ENCODE measurements around the gene ADARB1. TPM values are rescaled to one million over a fixed set of nuclear protein-coding genes. Genes with fewer than 3 reads are reported as not detected.

ADARB1 gene
- total RNA-seq, 1 donor from 2014 or later = 19.2 TPM

DNA sequence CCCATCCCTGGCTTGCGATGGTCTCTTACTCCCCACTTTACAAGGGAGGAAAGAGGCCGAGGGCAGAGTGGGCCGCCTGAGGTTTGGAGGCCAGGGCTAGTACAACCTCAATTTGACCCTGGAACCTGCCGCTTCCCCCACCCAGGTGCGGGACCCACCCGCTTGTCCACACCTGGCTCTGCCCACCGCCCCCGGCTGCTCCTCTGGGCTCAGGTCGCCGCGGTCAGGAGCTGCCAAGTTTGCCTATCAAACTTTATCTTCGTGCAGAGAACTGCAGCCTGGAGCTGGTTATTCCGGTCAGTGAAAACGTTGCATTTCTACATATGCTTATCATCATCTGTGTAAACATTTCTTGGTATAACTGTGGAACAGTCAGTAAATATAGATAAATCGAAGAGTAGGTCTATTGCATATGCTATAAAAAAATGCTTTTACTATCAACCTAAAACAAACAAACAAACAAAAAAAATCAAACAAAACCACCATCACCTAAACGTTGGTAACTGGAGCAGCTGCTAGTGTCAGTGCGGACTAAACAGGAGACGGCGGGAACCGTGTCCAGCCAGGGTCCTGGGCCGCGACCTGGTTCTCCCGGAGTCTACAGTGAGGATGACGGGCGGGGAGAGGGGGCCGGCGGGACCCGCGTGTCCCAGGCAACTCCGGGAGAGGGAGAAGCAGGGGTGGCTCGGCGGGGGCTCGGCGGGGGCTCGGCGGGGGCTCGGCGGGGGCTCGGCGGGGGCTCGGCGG, 906 bp upstream of the ADARB1 start:
- DNase-seq (ENCODE audit: low spot score in 2 of 2) (peak; percentile 34 to 49), FAIRE-seq (no peak)

DNA sequence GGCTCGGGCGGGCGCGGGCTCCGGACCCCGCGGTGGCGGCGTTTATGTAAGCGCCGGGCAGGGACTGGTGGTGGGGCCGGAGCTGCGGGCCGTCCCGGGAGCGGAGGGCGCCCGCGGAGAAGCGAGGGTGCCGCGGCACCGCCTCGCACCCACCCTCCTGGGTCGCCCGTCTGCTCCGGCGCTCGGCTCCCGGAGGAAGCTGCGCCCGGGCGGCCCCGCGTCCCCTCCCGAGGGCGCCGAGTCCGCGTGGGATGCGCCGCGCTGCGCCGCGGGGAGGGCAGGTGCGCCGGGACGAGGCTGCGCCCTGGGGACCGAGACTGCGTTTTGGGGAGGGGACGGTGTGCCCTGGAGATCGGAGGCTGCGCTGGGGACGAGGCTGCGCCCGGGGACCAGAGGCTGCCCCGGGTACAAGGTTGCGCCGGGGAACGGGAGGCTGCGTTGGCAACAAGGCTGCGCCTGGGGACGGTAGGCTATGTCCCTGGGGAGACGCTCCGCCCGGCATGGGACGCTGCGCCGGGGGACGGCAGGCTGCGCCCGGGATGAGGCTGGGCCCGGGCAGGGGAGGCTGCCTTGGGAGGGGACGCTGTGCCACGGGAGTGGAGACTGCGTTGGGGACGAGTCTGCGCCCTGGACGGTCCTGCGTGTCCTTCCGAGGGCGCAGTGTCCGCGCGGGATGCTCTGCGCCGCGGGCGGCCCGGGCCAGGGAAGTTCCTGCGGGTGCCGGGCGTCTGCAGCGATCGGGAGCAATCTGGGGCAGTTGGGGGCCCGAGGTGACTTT, 627 bp downstream of the ADARB1 start:
- DNase-seq (ENCODE audit: low spot score in 2 of 2) (peak in 1 of 2 donors; percentile 42), FAIRE-seq (no peak)

DNA sequence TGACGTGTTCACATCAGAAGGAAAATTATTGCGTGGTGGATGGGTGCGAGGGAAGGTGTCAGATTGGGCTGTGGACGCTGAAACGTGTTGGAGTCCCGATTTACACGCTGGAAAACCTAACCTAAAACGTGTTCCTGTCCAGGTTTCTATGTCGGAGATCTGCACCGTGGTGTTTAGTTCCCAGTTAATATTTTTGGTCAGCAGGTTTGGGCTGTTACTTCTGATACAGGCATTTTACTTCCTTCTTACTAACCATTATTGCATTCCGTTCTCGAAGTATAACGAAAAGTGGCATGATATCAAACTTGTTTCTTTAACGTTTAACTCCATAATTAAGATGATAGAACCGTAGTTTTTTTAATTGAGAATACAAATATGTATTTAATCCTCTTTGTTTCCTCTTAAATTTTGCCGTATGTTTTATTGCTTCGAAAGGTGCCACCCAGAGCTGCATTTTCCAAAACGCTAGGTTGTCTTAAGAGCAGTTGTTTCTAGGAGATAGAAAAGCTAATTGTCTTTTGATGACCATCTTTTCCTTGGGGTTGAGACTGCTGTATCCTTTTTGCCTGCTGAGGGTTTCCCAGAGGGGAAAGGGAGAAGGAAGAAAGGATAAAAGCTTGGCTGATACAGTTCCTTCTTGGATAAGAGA, 1.3 kb downstream of the ADARB1 start:
- DNase-seq (ENCODE audit: low spot score in 2 of 2) = no peak
- FAIRE-seq = no peak

DNA sequence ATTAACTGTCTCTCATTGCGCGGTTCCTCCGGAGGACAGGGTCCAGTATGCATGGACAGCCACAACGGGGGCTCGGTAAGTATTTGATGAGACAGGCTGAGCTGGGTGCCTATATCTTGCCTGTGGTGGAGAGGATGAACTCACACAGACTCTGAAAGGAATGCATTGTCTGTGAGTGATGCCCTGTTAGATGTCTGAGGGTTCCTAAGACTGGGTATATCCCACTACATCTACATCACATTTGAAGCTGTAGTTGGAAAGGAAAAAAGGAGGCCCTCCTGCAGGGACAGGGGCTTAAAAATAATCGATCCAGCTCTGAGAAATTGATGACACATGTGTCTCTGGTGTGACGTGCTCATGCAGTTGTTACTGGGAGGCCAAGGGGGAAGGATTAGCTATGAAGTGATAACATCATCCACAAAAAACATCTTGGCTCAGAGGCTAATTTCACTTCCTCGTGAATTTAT, 1.9 kb downstream of the ADARB1 start:
- FAIRE-seq = no peak

DNA sequence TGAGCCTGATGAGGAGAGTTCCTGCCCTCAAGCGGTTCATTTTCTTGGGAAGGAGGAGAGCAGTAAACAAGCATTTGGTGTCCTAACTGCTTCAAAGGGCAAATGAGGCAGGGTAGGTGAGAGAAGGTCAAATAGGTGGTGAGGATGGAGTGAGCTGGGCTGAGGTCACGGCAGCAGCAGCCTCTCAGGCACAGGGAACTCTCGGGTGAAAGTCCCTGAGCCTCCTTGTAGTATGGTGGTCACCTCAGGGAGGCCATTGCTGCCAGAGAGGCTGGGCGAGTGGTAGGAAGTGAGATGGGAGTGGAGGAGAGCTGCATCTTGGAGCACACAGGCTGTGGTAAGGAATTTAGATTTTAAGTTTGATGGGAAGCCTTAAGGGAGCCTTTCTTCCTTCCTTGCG, 4.0 kb downstream of the ADARB1 start:
- no peak for DNase-seq (ENCODE audit: low spot score in 2 of 2)

More for the DNA sequence above, 1.9 kb downstream of the ADARB1 start:
- DNase-seq (ENCODE audit: low spot score in 2 of 2) = peak in 1 of 2 donors; percentile 43

DNA sequence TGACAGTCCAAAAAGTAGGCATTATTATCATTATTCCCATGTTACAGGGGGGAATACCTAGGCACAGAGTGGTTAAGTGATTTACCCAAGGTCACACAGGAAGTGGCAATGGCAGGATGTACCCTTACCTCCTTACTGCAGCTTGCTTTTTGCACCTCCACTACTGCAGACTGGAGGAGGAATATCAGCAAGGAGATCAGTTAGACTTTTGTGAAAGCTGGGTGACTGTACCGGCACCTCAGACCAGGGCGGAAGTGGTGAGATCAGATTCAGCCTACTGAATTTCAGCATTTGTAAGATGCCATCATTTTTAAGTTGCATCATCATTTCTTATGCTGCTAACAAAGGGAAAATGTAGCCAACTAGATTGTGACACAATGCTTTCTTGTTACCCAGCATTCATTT, 4.5 kb downstream of the ADARB1 start:
- FAIRE-seq (no peak), DNase-seq (ENCODE audit: low spot score in 2 of 2) (no peak)

More for the DNA sequence above, 4.0 kb downstream of the ADARB1 start:
- no peak for FAIRE-seq

DNA sequence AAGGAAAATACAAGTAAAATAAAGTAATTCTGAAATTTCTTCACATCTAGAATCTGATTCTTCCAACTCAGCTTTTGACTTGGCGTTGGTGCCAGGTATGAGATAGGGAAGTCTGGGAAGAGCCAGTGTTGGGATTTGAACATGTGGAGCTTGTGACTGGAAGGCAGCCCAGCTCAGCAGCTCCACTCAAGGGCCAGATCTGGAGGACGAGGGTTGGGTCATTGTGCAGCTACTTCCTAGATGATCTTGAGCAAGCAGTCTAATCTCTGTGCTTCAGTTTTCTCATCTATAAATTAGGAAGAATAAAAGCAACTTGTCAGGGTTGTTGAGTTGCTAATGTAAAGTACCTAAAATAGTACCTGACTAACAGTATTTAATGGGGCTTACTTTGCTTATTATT, 5.0 kb downstream of the ADARB1 start:
- FAIRE-seq (no peak), DNase-seq (ENCODE audit: low spot score in 2 of 2) (no peak)

DNA sequence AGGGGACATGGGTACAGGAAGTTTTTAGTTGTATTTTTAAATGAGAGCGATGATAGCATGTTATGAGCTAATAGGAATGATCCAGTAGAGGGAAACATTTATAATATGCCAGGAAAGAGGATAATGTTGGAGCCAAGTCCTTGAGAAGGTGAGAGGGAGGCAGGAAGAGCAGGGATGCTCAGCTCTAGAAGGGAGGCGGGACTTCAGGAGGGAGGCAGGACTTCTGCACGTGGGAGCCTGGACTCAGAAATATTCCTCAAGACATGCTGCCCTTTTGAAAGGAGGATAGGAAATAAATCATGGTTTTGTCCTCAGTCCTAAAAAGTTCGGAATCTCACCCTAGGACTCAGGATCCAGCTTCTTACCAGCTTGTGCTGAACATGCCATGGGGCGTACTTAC, 5.9 kb downstream of the ADARB1 start:
- no peak for FAIRE-seq

DNA sequence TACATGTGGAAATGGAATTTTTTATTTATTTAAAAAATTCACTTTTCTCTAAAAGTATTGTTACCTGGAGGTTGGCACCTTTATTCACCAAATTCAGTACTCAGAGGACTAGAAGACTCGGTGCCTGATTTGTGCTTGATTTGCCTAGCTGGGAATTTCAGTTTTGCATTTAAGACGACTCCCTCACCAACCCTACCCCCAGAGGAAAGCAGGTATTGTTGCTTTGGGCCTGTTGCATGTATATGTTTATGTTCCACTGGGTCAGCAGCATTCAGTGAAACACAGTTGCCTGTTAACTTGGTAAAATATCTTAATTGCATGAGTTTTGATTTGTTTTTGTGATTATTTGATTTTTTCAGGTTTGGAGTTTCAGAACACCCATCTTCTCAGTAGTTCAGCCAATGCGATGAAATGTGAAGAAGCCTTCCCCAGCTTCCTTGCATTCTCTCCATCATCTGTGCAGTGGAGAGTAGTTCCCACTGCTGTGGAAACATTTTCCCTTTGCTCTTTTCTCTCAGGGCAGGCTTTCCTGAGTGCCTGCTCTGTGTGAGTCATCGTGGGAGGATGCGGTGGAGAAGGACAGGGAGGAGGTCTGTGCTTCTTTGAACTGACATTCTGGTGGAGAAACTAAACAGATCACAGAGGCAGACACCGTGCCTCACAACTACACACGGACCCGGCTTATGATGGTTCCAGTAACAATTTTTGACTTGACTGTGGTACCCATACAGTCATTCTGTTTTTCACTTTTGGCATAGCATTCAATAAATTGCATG, 6.4 kb downstream of the ADARB1 start:
- FAIRE-seq = no peak
- no peak for DNase-seq (ENCODE audit: low spot score in 2 of 2)

More for the DNA sequence above, 5.9 kb downstream of the ADARB1 start:
- no peak for DNase-seq (ENCODE audit: low spot score in 2 of 2)

DNA sequence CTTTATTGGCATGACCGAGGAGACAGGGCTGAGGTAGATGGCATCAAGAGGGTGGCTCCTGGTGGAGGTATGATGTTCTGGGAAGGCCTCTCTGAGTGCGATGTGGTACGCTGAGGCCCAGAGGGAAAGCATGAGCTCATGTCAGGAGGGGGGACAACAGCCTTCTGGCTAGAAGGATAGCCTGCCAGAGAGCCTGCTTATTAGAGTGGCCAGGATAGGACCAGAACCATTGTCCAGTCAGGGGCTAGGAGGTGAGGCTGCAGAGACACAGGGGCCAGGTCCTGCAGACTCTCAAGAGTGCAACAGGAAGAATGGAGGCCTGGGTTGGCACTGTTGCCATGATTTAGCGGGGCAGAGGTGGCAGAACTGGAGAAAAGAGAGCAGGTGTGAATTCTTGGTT, 7.3 kb downstream of the ADARB1 start:
- DNase-seq (ENCODE audit: low spot score in 2 of 2) (no peak), FAIRE-seq (no peak)

DNA sequence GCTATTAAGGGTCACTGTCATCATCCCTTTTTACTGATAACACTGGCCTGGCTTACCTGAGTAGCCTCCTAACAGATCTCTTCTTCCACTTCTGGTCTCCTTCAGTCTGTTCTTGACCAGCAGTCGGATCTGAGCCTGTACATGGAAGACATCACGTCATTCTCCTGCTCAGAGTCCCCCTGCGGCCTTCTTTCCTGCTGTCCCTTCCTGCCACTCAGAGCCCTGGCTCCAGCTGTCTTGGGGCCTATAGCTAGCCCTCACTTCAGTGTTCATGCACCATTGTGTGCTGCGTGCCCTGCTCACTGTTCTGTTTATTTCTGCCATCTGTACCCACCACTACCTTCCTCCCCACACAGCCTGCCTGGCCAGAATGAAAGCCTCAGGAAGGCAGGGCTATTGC, 8.4 kb downstream of the ADARB1 start:
- DNase-seq (ENCODE audit: low spot score in 2 of 2) (no peak), FAIRE-seq (no peak)

DNA sequence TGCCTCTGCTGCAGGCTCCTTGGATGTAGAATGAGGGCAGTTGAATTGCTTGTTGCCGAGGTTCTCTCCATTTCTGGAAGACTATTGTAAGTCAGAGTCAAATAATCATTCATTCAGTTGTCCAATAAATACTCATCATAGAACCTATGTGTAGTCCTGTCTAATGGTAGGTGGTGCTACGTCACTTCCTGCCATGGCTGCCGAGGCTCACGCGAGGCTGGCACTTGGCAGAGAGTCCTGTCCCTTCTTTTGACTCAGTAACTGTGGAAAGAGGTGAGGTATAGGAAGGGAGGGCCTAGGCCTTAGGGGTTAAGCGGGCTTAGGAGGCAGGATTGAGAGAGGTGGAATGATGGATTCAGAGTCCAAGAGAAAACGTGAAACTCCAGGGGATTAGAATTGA, 9.7 kb downstream of the ADARB1 start:
- FAIRE-seq (no peak), DNase-seq (ENCODE audit: low spot score in 2 of 2) (no peak)

DNA sequence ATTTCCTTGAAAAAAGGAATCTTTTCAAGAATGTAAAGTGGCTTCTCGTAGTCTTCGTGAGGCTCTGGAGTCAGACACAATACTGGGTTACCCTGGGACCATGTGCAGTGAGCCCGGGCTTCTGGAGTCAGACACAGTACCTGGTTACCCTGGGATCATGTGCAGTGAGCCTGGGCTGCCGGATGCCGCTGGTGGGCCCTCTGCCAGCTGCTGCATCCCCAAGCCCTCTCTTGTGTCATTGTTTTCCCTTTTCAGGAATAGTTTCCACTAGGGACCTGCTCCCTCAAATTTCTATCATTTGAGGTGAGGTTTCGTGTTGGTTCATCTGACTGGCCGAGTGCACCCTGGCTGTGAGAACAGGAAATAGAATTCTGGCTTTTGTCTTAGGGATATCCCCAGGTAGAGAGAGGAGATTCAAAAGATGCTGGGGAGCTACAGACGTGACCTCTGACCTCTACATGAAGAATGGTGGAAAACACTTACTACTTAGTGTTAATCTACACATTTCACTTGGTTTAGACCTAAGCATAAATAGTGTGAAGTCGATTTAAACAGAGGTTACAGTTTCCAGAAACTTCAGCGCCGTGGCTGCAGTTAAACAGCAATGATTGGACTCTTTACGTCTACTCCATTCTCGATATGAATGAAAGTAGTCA, 10.6 kb downstream of the ADARB1 start:
- FAIRE-seq (no peak), DNase-seq (ENCODE audit: low spot score in 2 of 2) (no peak)

DNA sequence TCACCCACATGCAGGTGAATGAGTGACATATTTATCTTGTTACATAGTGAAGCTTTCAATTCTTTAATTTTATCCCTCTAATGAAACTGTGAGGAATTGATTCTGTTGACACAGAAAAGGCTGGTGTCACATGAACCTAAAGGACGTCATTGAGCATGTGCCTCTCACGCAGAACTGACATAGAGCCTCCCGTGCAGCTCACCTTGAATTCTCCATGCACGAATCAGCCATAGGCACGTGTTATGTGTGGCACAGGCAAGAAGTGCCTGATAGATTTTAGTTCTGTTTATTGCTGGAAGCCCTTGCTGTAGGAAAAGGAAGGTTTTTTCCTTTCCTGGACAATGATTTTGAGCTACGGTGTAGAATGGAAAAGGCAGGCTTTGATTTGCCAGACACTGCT, 11.3 kb downstream of the ADARB1 start:
- DNase-seq (ENCODE audit: low spot score in 2 of 2) = no peak
- FAIRE-seq = no peak

DNA sequence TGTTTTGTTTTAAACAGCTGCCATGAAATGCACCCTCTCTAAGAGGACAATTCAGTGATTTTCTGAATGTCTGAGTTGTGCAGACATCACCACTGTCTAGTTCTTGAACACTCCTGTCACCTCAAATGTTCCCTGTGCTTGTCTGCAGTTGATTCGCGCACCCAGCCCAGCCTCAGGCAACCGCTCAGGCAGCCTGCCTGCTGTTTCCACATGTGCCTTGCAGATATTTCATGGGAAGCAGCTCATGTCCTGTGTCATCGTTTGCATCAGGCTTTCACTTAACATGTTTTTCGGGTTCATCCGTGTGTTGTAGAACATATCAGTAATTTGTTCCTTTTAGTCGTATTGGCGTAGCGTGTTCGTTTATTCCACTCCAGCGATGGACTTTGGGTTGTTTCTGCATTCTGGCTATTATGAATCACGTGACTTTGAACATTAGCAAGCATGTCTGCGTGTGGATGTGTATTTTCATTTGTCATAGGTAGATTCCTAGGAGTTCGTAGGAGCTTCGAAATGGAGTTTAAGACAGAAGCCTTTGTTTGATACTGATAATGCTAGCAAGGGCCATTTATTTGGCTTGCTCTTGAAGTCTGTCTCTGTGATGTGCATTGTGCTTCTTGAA, 12.1 kb downstream of the ADARB1 start:
- no peak for FAIRE-seq

DNA sequence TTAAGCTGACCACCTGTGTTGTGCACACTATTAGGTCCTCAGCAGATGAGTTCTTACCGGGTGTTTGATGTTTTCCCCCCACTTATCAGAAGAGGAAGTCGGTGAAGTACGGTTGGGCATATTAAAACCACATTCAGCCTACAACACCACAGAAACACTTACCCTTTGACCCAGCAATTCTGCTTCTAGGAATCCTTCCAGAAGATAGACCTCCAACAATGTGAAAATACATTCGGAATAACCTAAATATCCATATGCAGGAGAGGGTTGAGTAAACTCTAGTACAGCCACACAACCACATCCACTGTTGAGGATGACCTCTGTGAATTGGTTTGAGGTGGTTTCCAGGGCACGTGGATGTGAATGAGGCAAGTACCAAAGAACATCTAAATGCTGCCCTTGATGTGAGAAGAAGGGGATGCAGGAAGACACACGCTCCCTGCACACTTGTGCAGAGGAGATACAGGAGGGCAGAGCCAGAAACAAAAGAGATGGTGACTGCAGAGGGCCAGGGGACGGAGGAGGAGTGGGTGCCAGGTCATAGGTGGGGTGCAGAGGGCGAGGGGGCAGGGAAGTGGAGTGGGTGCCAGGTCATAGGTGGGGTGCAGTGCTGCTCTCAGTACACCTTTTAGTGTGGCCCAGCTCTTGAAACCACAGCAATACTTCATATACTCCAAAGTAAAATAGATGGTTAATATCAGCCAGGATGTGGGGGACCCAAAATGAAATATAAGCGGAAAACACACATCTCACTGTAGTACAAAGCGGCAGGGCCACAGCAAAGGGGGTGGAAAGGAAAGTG, 12.8 kb downstream of the ADARB1 start:
- no peak for FAIRE-seq
- DNase-seq (ENCODE audit: low spot score in 2 of 2) = no peak

More for the DNA sequence above, 12.1 kb downstream of the ADARB1 start:
- no peak for DNase-seq (ENCODE audit: low spot score in 2 of 2)

DNA sequence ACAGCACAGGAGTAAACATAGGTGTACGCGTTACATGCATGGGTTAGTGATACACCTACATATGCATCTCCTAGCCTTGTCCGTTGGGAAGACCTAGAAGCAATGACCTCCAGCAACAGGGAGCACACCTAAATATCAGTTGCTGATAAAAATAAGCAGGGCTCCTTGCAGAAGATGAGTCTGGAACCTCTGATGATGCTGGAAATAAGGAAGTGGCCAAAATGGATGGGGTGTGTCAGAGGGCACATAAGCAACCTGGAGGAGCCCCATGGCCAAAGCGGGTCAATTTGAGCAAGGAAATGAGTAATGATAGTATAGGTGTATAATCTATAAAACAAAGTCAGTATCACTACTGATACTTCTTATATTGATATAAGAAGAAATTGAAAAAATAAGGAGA, 13.7 kb downstream of the ADARB1 start:
- DNase-seq (ENCODE audit: low spot score in 2 of 2) (no peak), FAIRE-seq (no peak)

DNA sequence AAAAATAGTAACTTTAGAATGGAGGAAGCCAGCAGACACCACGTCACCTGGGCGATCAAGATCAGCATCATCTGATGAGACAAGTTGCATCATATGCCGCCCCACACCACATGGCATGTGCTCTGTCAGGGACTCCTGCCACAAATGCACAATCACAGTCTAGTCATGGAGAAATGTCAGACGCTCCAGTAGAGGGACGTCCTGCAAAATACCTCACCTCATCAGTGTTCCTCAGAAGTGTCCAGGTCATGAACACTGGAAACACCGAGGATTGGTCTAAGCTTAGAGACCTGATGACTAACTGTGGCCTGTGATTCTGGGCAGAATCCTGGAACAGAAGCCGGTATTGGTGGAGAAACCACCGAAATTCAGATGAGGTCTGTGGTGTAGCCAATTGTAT, 14.3 kb downstream of the ADARB1 start:
- FAIRE-seq (no peak), DNase-seq (ENCODE audit: low spot score in 2 of 2) (no peak)

DNA sequence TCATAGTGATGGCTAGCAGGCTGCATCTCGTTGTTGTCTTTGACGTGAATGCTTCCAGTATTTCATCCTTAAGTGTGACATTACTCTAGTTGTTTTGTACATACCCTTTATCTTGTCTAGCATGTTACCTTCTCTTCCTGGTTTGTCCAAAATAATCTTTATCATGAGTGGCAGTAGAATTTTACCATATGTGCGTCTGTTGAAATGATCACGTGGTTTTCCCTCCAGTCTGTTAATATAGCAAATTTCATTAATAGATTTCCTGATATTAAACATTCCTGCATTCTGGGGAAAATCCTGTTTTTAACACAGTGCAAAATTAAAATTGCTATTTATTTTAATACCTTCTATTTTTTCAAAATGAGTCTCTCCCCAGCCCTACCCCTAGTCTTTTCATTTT, 15.6 kb downstream of the ADARB1 start:
- FAIRE-seq = no peak
- no peak for DNase-seq (ENCODE audit: low spot score in 2 of 2)

Measured in frontal cortex (tissue), 4 donors.